ENCODE results near the gene SPTB. TPM values are rescaled to one million over a fixed set of nuclear protein-coding genes. Genes with fewer than 3 reads are reported as not detected.

SPTB gene
- total RNA-seq, 1 experiment from 2014 or later = 1.9 TPM

DNA sequence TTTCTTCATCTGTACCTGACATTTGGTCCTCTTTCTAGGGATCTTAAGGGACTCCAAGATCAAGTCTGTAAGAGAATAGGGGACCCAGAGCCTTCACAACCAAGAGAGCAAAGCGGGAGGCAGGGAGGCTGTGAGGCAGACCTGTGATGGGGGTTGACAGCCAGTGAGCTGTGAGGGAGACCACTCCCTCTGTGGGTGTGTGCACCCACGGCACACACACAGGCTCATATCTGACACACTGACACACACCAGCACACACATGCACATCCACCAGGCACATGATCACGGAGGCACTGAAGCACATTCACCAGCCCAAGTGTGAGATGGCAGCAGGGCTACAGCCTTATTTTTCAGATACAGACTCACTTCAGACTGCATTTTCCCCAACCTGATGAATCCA lies 55.2 kb downstream of the SPTB start:
- DNase-seq (ENCODE audit: low read depth) = no peak

- peak; percentile 68 for DNase-seq (ENCODE audit: low read depth)
Observed at GRCh38 chr14:64823305-64823861, 56.3 kb downstream of the SPTB start.

GRCh38 chr14:64821651-64822050 lies 58.1 kb downstream of the SPTB start:
- no peak for DNase-seq (ENCODE audit: low read depth)

- no peak for DNase-seq (ENCODE audit: low read depth)
Observed at GRCh38 chr14:64818151-64818550, 61.6 kb downstream of the SPTB start.

DNA sequence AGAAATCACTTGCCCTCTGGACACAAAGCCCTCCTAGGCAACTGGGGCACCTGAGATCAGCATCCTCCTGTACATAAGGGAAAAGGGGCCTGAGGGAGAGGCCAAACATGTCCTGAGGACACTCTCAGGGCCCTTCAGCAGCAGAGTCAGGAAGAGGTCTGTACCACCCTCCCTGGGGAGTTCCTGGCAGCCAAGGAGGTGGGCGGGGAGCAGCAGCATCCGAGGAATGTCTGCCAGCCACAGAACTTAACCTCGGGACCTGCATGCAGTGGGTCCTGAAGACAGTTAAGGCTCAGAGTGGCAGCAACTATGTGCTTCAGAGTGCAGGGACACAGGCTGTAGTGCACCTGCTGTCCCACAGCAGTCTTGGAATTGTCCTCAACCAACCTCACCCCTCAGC lies 62.1 kb downstream of the SPTB start:
- peak; percentile 16 for DNase-seq (ENCODE audit: low read depth)

- no peak for DNase-seq (ENCODE audit: low read depth)
Observed at GRCh38 chr14:64816221-64816783, 63.4 kb downstream of the SPTB start.

GRCh38 chr14:64815257-64815656 lies 64.5 kb downstream of the SPTB start:
- DNase-seq (ENCODE audit: low read depth) = no peak

GRCh38 chr14:64812412-64812811 lies 67.3 kb downstream of the SPTB start:
- no peak for DNase-seq (ENCODE audit: low read depth)

- no peak for DNase-seq (ENCODE audit: low read depth)
Observed at GRCh38 chr14:64811676-64812075, 68.0 kb downstream of the SPTB start.

DNA sequence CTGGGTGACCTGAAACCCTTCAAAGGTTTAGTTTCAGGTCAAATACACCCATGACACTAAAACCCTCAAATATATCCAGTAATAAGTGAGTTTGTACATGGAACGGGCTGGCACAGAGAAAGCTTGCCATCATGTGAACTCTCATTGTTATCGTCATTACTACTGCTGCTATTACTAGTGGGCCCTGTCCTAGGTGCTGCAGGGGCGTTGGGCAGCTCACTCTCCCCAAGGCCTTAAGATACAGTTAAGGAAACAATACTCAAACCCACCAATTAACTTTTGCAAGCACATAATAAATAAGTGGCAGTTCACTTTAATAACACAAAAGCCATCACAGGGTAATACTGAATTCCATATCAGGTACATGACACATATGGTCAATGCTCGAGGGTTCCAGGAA lies 71.3 kb downstream of the SPTB start:
- no peak for DNase-seq (ENCODE audit: low read depth)

GRCh38 chr14:64807551-64807950 lies 72.2 kb downstream of the SPTB start:
- DNase-seq (ENCODE audit: low read depth) = peak; percentile 14

GRCh38 chr14:64806862-64807495 lies 72.7 kb downstream of the SPTB start:
- DNase-seq (ENCODE audit: low read depth) = no peak

- DNase-seq (ENCODE audit: low read depth) = peak; percentile 97
Observed at GRCh38 chr14:64806202-64806861, 73.4 kb downstream of the SPTB start.

- peak; percentile 90 for DNase-seq (ENCODE audit: low read depth)
Observed at GRCh38 chr14:64805646-64806045, 74.1 kb downstream of the SPTB start.

DNA sequence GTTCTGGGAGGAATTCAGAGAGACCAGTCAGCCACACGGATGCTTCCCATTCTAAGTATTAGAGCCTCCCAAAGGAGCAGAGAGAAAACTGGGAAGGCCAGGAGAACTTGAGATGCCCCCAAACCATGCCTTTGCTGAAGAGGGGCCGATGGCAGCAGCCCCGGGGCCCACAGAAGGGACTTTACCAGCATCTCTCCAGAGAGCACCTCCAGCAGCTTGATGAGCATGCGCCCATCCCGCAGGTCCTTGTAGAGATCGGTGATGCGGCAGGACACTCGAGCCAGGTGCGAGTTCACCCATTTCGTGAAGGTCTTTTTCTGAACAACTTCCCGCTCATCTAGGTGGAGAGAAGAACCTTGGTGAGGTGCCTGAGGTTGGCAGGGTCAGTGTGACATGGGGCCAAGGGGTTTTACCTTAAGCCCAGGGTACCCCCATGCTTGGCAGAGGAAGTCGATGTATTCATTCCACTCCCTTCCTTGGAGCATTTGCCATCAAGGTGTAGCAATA lies 74.9 kb downstream of the SPTB start:
- no peak for DNase-seq (ENCODE audit: low read depth)

- peak; percentile 43 for DNase-seq (ENCODE audit: low read depth)
Observed at GRCh38 chr14:64801800-64802199, 77.9 kb downstream of the SPTB start.

DNA sequence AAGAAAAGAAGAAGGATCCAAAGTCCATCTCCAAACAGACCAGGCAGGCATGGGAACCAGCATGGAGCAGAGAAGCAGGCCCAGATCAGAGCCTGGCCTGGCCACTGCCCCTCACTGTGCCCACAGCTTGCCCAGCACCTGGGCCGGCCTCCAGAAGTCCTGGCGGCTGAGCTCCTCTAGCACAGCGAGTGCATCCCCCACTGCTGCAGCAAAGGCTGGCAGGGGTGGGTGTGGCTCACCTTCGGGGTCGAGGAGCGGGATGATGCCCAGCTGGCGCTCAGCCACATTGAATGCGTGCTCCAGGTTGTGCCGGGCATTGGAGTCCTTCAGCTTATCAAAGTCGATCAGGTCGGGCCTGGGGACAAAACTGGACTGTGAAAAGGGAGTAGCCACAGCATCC lies 78.7 kb downstream of the SPTB start:
- no peak for DNase-seq (ENCODE audit: low read depth)

DNA sequence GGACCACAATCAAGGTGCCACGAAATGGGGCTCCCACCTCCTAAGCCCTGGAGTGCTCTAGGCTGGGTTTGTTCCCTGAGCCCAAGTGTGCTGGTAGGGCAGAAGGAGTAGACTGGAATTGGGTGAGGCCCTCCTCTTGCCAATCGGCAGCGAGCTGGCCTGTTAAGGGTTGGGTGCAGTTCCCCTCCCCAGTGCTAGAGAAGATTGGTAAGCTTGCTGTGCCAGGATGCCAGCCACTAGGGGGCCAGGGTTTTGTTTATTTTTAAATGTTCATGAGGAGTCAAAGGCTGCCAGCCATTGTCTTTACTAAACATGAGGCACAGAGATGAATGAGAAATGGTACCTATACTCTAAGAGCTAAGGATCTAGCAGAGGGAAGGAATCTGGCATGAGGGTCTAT lies 79.7 kb downstream of the SPTB start:
- DNase-seq (ENCODE audit: low read depth) = peak; percentile 37

DNA sequence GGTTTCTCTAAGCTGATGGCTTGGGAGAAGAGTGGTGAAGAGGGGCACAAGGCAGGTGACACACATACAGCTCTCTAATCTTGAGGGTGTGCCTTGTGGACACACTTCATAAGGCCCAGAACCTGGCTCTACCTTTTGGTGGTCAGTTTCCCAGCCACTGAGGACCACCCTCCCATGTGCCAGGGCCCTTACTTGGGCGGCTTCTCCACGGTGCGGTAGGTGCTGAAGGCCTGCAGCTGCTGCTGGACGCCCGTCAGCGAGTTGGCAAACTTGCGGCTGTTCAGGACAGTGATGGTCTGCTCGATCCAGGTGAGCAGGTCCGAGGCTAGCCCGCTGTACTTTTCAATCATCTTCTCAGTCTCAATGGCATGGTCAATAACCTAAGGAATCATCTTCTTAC lies 80.2 kb downstream of the SPTB start:
- no peak for DNase-seq (ENCODE audit: low read depth)

DNA sequence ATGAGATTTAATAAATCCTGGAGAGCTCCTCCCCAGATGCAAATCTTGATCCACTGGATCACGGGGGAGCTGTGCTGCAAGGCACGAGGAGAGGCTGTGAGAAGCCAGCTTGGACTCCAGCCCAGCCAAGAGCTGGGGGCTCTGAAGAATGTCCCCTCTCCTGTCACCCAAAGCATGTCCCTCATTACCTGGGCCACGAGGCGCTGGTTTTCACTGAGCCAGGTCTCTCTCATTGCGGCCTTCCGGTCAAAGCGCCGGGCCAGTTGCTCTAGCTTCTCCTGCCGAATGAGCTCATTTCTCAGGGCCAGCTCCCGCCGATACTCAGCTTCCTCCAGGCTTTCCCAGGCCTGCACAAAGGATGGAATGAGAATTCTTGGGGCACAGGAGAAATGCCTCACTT lies 83.3 kb downstream of the SPTB start:
- DNase-seq (ENCODE audit: low read depth) = no peak

DNA sequence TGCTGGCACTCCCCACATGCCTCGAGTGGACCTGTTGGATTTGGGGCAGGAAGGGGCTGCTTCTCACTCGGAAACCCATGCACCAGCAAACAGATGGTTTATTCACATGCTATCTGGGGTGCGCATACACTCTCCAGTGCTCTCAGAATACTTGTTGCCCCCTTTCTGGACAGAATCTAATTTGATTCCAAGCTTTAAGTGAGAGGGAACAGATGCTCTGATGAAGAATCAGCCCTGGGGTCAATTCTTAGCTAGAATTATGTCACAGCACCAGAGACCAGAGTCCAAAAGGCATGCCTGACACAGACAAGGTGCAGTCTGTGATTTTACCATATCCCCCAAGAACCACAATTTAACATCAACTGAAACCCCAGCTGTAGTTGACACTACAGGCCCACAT lies 83.8 kb downstream of the SPTB start:
- no peak for DNase-seq (ENCODE audit: low read depth)

GRCh38 chr14:64795211-64795610 lies 84.5 kb downstream of the SPTB start:
- no peak for DNase-seq (ENCODE audit: low read depth)

Measured in HT1080 (cell line).